Glutamatergic neuron (in vitro differentiated cells): ENCODE measurements around the gene RBM39. TPM values are rescaled to one million over a fixed set of nuclear protein-coding genes. Genes with fewer than 3 reads are reported as not detected.

Experiments used
- DNase-seq: peaks from one replicate; pipeline ENCODE4 v3.0.0; 2022
- H3K27ac Mint-ChIP-seq: one replicate; pipeline ENCODE4 v1.8.0; 2020; ENCODE audit warnings: mild to moderate bottlenecking, mixed read lengths, inconsistent platforms; ENCODE audit not compliant: unreplicated experiment
- H3K27me3 Mint-ChIP-seq: one replicate; pipeline ENCODE4 v1.8.0; 2020; ENCODE audit warnings: mild to moderate bottlenecking, moderate library complexity, mixed read lengths, inconsistent platforms; ENCODE audit not compliant: unreplicated experiment
- H3K36me3 Mint-ChIP-seq: one replicate; pipeline ENCODE4 v1.8.0; 2020; ENCODE audit warnings: mild to moderate bottlenecking, mixed read lengths, inconsistent platforms; ENCODE audit not compliant: unreplicated experiment
- H3K4me1 Mint-ChIP-seq: one replicate; pipeline ENCODE4 v1.8.0; 2020; ENCODE audit warnings: mild to moderate bottlenecking, low read depth, mixed read lengths, inconsistent platforms; ENCODE audit not compliant: unreplicated experiment
- H3K4me3 Mint-ChIP-seq: one replicate; pipeline ENCODE4 v1.8.0; 2020; ENCODE audit warnings: mild to moderate bottlenecking, mixed read lengths, inconsistent platforms; ENCODE audit not compliant: unreplicated experiment
- H3K9me3 Mint-ChIP-seq: one replicate; pipeline ENCODE4 v1.8.0; 2020; ENCODE audit warnings: mild to moderate bottlenecking, moderate library complexity, mixed read lengths, inconsistent platforms; ENCODE audit not compliant: unreplicated experiment
- total RNA-seq: library from RNA; stranded (reverse); fragmentation: NEBNext Ultra II Directional; extraction: Animal tissue kit (Norgen Biotek cat#: 25700); gene quantifications from one replicate; pipeline ENCODE4 v1.2.1, GENCODE V29; 2021; ENCODE audit not compliant: unreplicated experiment
- TF ChIP-seq, protein P1 (sequence below): fragments of 200-600 bp; sonication (generic); IDR thresholded peaks from one replicate; pipeline ENCODE4 v1.5.0; 2021; ENCODE audit not compliant: partially characterized antibody, unreplicated experiment

RBM39 gene
- total RNA-seq, 1 donor from 2014 or later: 358 TPM

DNA sequence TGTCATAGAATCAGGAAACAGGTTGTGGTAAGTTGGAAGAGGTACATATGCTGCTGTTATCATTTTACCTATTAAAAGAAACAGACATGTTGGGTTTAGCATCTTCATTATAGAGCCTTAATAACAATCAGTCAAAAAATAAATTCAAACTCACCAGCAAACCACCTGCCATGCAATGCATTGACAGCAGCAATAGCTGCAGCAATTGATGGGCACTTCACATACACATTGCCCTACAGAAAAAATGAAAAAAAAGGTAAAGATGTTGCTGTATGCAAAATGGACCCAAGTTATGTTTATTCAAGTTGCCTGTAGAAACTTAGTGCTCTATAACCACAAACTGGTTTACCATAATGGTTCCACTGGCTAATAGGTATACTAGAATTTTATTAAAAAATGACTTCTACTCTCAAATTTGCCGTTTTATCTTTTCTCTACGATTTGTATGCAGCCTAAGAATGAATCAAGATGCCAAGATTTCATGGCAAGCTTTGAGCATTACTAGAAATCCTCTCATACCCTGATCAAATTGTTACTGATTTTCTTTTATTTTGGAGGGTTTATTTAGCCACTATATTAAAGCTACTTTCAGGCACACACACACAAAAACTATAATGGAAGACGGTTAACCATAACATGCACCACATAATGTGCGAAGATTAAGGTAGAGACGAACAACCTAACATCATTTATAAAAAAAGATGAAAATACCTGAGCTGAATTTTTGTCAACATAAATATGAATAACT, 37.4 kb downstream of the RBM39 start:
- no peak for DNase-seq
- no peak overlapping the region for H3K27ac Mint-ChIP-seq
- H3K27me3 Mint-ChIP-seq: peaks cover 3% of the 10 kb centered on the region
- H3K36me3 Mint-ChIP-seq: no peaks in the 10 kb centered on the region
- peaks cover 5% of the 10 kb centered on the region for H3K4me1 Mint-ChIP-seq
- TF ChIP-seq, protein P1, sequence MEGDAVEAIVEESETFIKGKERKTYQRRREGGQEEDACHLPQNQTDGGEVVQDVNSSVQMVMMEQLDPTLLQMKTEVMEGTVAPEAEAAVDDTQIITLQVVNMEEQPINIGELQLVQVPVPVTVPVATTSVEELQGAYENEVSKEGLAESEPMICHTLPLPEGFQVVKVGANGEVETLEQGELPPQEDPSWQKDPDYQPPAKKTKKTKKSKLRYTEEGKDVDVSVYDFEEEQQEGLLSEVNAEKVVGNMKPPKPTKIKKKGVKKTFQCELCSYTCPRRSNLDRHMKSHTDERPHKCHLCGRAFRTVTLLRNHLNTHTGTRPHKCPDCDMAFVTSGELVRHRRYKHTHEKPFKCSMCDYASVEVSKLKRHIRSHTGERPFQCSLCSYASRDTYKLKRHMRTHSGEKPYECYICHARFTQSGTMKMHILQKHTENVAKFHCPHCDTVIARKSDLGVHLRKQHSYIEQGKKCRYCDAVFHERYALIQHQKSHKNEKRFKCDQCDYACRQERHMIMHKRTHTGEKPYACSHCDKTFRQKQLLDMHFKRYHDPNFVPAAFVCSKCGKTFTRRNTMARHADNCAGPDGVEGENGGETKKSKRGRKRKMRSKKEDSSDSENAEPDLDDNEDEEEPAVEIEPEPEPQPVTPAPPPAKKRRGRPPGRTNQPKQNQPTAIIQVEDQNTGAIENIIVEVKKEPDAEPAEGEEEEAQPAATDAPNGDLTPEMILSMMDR: no peak
- H3K9me3 Mint-ChIP-seq: no peaks in the 10 kb centered on the region
- no peak overlapping the region for H3K4me3 Mint-ChIP-seq

DNA sequence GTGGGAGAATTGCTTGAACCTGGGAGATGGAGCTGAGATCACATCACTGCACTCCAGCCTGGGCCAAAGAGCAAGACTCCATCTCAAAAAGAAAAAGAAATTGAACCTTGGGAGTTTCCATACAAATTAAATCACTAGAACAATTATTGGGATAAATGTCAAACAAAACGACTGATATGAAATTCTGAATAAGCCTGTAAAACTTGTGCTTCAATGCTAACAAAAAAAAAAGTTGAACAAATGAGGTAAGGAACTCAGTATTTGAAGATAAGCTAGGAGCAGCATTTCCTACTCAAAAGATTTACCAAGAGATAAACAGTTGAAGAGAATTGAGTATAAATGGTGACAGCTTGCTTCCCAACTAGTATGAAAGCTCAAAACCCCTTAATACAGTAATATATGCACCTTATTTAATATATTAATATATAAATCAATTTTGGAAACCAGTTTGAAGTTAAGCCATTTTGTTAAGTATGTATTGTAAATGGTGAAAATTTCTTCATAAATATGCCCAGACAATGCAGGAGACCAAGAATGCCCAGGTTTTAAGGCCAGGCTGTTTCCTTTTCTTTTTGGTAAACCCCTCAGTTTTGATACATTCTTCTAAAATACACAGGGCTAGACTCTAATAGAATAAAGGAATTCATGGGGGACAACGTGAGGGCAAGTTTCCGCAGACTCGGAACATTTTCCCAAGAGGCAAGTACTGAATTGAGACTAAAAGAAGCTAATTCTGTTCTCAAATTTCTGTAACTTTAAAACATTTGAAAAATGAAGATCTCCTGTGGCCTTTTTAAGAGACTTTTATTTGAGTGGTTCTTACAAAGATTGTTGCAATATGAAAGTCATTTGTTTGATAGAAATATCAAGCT, 39.0 kb downstream of the RBM39 start:
- peaks cover 7% of the 10 kb centered on the region for H3K27me3 Mint-ChIP-seq
- DNase-seq: no peak
- no peak overlapping the region for H3K4me3 Mint-ChIP-seq
- peaks cover 11% of the 10 kb centered on the region for H3K4me1 Mint-ChIP-seq
- no peak overlapping the region for H3K27ac Mint-ChIP-seq
- no peaks in the 10 kb centered on the region for H3K36me3 Mint-ChIP-seq
- TF ChIP-seq, protein P1: no peak
- H3K9me3 Mint-ChIP-seq: peaks cover 5% of the 10 kb centered on the region

DNA sequence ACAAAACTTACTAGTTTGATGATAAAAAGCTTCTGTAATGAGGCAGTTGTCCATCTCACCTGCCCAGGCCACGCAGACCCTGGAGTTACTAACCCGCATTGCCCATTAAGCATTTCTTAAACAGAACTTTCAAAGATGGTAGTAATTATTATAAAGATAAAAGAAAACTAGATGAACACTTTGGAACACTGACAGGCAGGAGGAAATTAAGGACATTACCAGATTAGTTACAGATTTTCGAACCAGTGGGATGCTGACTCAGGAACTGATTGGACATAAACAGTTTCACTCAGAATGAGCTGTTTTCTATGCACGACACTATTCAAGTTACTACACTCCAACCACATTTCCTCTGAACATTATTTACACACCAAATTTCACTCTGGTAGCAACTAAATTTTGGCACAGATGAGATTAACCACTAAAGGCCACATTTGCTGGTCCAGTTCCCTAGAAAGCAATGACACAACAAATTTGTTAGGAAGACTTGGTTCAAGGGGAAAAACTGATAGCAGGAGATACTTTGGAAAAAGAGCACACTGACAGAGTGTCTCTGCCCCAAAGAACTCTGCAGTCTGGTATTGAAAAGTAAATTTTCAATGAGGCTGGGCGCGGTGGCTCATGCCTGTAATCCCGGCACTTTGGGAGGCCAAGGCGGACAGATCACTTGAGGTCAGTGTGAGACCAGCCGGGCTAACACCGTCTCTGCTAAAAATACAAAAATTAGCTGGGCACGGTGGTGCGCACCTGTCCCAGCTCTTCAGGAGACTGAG, 39.8 kb downstream of the RBM39 start:
- no peaks in the 10 kb centered on the region for H3K36me3 Mint-ChIP-seq
- no peak overlapping the region for H3K27ac Mint-ChIP-seq
- H3K4me3 Mint-ChIP-seq: no peak overlapping the region
- TF ChIP-seq, protein P1: no peak
- peaks cover 5% of the 10 kb centered on the region for H3K9me3 Mint-ChIP-seq
- peaks cover 17% of the 10 kb centered on the region for H3K4me1 Mint-ChIP-seq
- DNase-seq: no peak
- peaks cover 9% of the 10 kb centered on the region for H3K27me3 Mint-ChIP-seq

DNA sequence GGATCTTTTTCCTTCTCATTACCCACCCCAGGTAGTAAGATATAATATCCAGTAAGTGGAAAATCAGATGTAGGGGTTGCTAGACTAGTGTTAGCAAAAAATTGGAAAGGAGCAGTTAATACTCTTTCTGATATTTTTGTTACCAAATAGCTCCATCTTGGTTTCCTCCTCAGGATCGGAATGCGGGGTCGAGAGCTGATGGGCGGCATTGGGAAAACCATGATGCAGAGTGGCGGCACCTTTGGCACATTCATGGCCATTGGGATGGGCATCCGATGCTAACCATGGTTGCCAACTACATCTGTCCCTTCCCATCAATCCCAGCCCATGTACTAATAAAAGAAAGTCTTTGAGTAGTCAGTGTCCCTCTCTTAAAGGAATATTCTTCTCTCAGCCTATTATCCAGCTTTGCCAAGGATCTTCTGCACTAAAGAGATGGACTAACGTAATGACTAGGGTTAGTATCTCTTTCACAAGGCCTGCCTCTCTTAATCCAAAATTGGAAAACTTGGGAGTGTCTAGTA, 41.4 kb downstream of the RBM39 start:
- DNase-seq: no peak
- peak overlapping the region; percentile 48 for H3K27ac Mint-ChIP-seq
- no peaks in the 10 kb centered on the region for H3K36me3 Mint-ChIP-seq
- H3K4me3 Mint-ChIP-seq: peak overlapping the region; percentile 97
- peaks cover 9% of the 10 kb centered on the region for H3K27me3 Mint-ChIP-seq
- H3K9me3 Mint-ChIP-seq: peaks cover 5% of the 10 kb centered on the region
- peaks cover 17% of the 10 kb centered on the region for H3K4me1 Mint-ChIP-seq
- TF ChIP-seq, protein P1: no peak
